ENCODE measurements around the gene ADAP1.

The ADAP1 gene

DNA sequence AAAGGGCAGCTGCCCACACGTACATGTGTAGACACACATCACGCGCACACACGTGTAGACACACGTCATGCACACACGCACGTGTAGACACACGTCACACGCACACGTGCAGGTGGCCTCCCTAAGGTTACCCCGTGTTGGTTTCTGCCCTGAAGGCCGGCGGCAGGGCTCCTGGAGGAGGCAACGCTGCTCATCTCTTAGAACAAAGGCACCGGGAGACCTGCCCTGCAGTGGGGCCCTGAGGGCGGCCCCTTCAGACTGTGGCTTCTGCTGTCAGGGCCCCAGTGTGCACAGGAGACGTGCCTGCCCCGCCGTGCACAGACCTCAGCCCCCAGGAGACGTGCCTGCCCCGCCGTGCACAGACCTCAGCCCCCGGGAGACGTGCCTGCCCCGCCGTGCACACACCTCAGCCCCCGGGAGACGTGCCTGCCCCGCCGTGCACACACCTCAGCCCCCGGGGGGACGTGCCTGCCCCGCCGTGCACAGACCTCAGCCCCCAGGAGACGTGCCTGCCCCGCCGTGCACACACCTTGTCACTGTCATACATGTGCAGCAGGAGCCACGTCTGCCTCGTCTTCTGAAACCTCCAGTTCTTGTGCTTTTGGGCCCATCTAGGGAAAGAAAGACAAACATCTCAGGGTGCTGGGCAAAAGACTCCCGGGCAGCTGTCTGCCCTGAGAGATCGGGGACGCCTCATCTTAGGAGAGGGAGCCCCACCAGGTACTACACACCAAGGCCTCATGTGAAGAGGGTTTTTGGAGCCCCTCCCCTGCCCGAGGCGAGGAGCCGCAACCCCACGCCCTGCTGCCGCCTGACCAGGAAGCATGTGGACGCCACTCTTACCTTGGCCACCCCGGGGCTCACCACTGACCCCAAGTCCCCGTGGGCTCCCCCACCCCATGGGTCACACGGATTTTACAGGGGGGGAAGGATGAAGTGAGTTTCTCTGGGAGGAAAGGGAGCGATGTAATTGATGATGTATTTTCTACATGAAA is 45.8 kb upstream of the ADAP1 start:
- Histone ChIP-seq H3K27me3 (ENCODE audit: insufficient read depth, low read length) (no peaks in the 10 kb centered on the region), H3K79me2 (ENCODE audit: insufficient read depth, low read length) (no peaks in the 10 kb centered on the region), H3F3A (ENCODE audit: insufficient read depth, low read length) (no peaks in the 10 kb centered on the region; the same call in 1 of the 2 replicates), H3K4me1 (ENCODE audit: insufficient read depth, low read length, severe bottlenecking) (peaks cover 71% of the 10 kb centered on the region), H4K20me1 (ENCODE audit: insufficient read depth, low read length) (no peaks in the 10 kb centered on the region), H3K36me3 (ENCODE audit: insufficient read depth, low read length) (peaks cover 5% of the 10 kb centered on the region; the same call in 1 of the 2 replicates), H3K27ac (ENCODE audit: low read depth, low read length, poor library complexity, severe bottlenecking) (peak overlapping the region; percentile 89), H3K9ac (ENCODE audit: low read length) (peak overlapping the region; percentile 37; the same call in 1 of the 2 replicates), H3K4me2 (ENCODE audit: low read length) (peak overlapping the region; percentile 26; the same call in 1 of the 2 replicates), H2AFZ (ENCODE audit: low read length) (no peak overlapping the region), H3K4me3 (ENCODE audit: low read depth, low read length, poor library complexity, severe bottlenecking) (peak overlapping the region; percentile 9), H3K9me2 (ENCODE audit: low read depth, low read length) (no peaks in the 10 kb centered on the region), H3K9me3 (ENCODE audit: low read length) (no peaks in the 10 kb centered on the region)
- TF ChIP-seq, protein P1, sequence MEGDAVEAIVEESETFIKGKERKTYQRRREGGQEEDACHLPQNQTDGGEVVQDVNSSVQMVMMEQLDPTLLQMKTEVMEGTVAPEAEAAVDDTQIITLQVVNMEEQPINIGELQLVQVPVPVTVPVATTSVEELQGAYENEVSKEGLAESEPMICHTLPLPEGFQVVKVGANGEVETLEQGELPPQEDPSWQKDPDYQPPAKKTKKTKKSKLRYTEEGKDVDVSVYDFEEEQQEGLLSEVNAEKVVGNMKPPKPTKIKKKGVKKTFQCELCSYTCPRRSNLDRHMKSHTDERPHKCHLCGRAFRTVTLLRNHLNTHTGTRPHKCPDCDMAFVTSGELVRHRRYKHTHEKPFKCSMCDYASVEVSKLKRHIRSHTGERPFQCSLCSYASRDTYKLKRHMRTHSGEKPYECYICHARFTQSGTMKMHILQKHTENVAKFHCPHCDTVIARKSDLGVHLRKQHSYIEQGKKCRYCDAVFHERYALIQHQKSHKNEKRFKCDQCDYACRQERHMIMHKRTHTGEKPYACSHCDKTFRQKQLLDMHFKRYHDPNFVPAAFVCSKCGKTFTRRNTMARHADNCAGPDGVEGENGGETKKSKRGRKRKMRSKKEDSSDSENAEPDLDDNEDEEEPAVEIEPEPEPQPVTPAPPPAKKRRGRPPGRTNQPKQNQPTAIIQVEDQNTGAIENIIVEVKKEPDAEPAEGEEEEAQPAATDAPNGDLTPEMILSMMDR (IDR thresholded peaks at IDR 0.05; ENCODE audit: low read length), result no peak
- TF ChIP-seq EZH2 (IDR thresholded peaks at IDR 0.05; ENCODE audit: borderline replicate concordance, low read length), result no peak

DNA sequence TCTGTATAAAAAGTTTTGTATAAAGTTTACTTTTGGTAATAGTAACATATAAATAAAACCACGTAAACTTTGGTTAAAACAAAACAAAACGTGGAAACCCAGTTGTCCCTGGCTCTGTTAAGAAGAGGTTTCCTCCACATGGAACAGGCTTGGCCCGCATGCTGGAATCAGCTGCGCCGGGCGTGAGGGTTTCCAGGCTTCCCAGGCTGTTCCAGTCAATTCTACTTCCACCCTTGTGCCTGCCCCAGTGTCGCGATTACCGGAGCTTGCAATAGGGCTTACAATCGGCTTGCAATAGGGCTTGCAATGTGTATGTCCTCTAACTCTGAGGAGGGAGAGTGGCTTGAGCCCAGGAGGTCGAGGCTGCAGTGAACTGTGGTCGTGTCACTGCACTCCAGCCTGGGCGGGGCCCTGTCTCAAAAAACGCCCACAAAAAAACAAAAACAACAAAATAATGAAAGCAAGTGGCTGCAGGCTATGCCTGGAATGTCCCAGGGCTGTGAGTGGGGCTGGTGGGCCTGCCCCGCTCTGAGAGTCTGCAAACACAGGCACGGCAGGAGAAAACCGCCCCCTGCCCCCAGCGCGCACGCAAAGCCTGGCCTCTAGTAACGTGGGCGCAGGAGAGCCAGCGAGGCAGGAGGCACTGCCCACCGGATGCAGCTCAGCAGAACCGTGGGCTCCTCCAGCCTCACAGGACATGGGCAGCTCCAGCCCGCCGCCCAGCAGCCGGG is 44.8 kb upstream of the ADAP1 start:
- H3K27me3 ChIP-seq (ENCODE audit: insufficient read depth, low read length), result no peaks in the 10 kb centered on the region
- H3K9ac ChIP-seq (ENCODE audit: low read length), result no peak overlapping the region; the same call in 1 of the 2 replicates
- no peaks in the 10 kb centered on the region for H4K20me1 ChIP-seq (ENCODE audit: insufficient read depth, low read length)
- H3K4me3 ChIP-seq (ENCODE audit: low read depth, low read length, poor library complexity, severe bottlenecking), result no peak overlapping the region
- H2AFZ ChIP-seq (ENCODE audit: low read length), result no peak overlapping the region
- H3K79me2 ChIP-seq (ENCODE audit: insufficient read depth, low read length), result no peaks in the 10 kb centered on the region
- H3F3A ChIP-seq (ENCODE audit: insufficient read depth, low read length), result no peaks in the 10 kb centered on the region; the same call in 1 of the 2 replicates
- TF ChIP-seq EZH2 (IDR thresholded peaks at IDR 0.05; ENCODE audit: borderline replicate concordance, low read length), result no peak
- TF ChIP-seq, protein P1 (IDR thresholded peaks at IDR 0.05; ENCODE audit: low read length), result no peak
- H3K4me1 ChIP-seq (ENCODE audit: insufficient read depth, low read length, severe bottlenecking), result peaks cover 74% of the 10 kb centered on the region
- H3K9me2 ChIP-seq (ENCODE audit: low read depth, low read length), result no peaks in the 10 kb centered on the region
- H3K27ac ChIP-seq (ENCODE audit: low read depth, low read length, poor library complexity, severe bottlenecking), result peak overlapping the region; percentile 89
- peaks cover 5% of the 10 kb centered on the region; the same call in 1 of the 2 replicates for H3K36me3 ChIP-seq (ENCODE audit: insufficient read depth, low read length)
- H3K9me3 ChIP-seq (ENCODE audit: low read length), result no peaks in the 10 kb centered on the region
- no peak overlapping the region; the same call in 1 of the 2 replicates for H3K4me2 ChIP-seq (ENCODE audit: low read length)
